Activated CD8-positive, alpha-beta T cell treated with anti-CD3 and anti-CD28 coated beads for 36 hours (primary cell): ENCODE measurements around the gene POLG. TPM values are rescaled to one million over a fixed set of nuclear protein-coding genes. Genes with fewer than 3 reads are reported as not detected.

Experiments used
- ATAC-seq: fragments of 200-7000 bp; cut with Tn5 transposase; one replicate; pipeline ENCODE4 v1.10.0; 2021; ENCODE audit warnings: mild to moderate bottlenecking, moderate library complexity
- CTCF ChIA-PET: fragments of 350-600 bp; sonication (Branson Sonifier 250); formaldehyde crosslinking; loops from one replicate; lab custom pipeline; 2021; ENCODE audit warnings: antibody characterized with exemption; lab: Charles Lee
- POLR2A ChIA-PET: fragments of 350-600 bp; sonication (Branson Sonifier 250); formaldehyde crosslinking; loops from one replicate; lab custom pipeline; 2021; ENCODE audit warnings: antibody characterized with exemption; lab: Charles Lee
- DNase-seq: peaks from one replicate; pipeline ENCODE4 v3.0.0-alpha.2; 2020
- H3K27ac Mint-ChIP-seq: one replicate; pipeline ENCODE4 v1.8.0; 2021; ENCODE audit warnings: mild to moderate bottlenecking, mixed read lengths
- H3K27me3 Mint-ChIP-seq: one replicate; pipeline ENCODE4 v1.8.0; 2021; ENCODE audit warnings: mixed read lengths
- H3K36me3 Mint-ChIP-seq: one replicate; pipeline ENCODE4 v1.8.0; 2021; ENCODE audit warnings: low read depth, mixed read lengths
- H3K4me1 Mint-ChIP-seq: one replicate; pipeline ENCODE4 v1.8.0; 2021; ENCODE audit warnings: low read depth, mixed read lengths
- H3K4me3 Mint-ChIP-seq: one replicate; pipeline ENCODE4 v1.8.0; 2021; ENCODE audit warnings: mild to moderate bottlenecking, moderate library complexity, mixed read lengths
- H3K9me3 Mint-ChIP-seq: one replicate; pipeline ENCODE4 v1.8.0; 2021; ENCODE audit warnings: mixed read lengths
- intact Hi-C: fragments of 100-400 bp; cut with micrococcal nuclease; formaldehyde crosslinking; loops from one replicate; pipeline ENCODE4 v1.10.0; 2022
- total RNA-seq, 2 experiments: library from RNA; stranded (reverse); gene quantifications; one replicate each; pipeline ENCODE4 v1.2.3, GENCODE V29; 2021
- TF ChIP-seq, protein P1 (sequence below): fragments of 200-600 bp; IDR thresholded peaks from one replicate; pipeline ENCODE4 v1.8.0; 2022; ENCODE audit warnings: antibody characterized with exemption, mild to moderate bottlenecking

The POLG gene
- total RNA-seq, 2 experiments from 2014 or later: 101 to 106 TPM

- H3K4me3 Mint-ChIP-seq: no peak overlapping the region
- peaks cover 7% of the 10 kb centered on the region for H3K4me1 Mint-ChIP-seq
- H3K27ac Mint-ChIP-seq: no peak overlapping the region
- CTCF ChIA-PET: interaction anchor here (3.2 to 4.3 kb wide), 2 partner anchors 11 kb away, joined by 27 to 36 read pairs; no protein-coding TSS in a partner anchor
- H3K36me3 Mint-ChIP-seq: no peaks in the 10 kb centered on the region
- intact Hi-C loops: no loop called here
- POLR2A ChIA-PET: no interaction called here
- no peaks in the 10 kb centered on the region for H3K9me3 Mint-ChIP-seq
- no peak for ATAC-seq
- DNase-seq: no peak
- peaks cover 79% of the 10 kb centered on the region for H3K27me3 Mint-ChIP-seq
- TF ChIP-seq, protein P1, sequence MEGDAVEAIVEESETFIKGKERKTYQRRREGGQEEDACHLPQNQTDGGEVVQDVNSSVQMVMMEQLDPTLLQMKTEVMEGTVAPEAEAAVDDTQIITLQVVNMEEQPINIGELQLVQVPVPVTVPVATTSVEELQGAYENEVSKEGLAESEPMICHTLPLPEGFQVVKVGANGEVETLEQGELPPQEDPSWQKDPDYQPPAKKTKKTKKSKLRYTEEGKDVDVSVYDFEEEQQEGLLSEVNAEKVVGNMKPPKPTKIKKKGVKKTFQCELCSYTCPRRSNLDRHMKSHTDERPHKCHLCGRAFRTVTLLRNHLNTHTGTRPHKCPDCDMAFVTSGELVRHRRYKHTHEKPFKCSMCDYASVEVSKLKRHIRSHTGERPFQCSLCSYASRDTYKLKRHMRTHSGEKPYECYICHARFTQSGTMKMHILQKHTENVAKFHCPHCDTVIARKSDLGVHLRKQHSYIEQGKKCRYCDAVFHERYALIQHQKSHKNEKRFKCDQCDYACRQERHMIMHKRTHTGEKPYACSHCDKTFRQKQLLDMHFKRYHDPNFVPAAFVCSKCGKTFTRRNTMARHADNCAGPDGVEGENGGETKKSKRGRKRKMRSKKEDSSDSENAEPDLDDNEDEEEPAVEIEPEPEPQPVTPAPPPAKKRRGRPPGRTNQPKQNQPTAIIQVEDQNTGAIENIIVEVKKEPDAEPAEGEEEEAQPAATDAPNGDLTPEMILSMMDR: no peak
Measured at GRCh38 chr15:89370120-89370977, 35.7 kb upstream of the POLG start.

GRCh38 chr15:89369341-89369947 lies 34.8 kb upstream of the POLG start:
- TF ChIP-seq, protein P1: no peak
- H3K9me3 Mint-ChIP-seq: no peaks in the 10 kb centered on the region
- ChIA-PET CTCF (interaction anchor here (1.0 to 4.3 kb wide), 4 partner anchors 8 to 40 kb away, joined by 3 to 36 read pairs (median 4); no protein-coding TSS in a partner anchor), POLR2A (no interaction called here)
- ATAC-seq: no peak
- H3K27ac Mint-ChIP-seq: no peak overlapping the region
- no peak for DNase-seq
- no peak overlapping the region for H3K4me3 Mint-ChIP-seq
- H3K4me1 Mint-ChIP-seq: peaks cover 7% of the 10 kb centered on the region
- peaks cover 81% of the 10 kb centered on the region for H3K27me3 Mint-ChIP-seq
- no peaks in the 10 kb centered on the region for H3K36me3 Mint-ChIP-seq
- intact Hi-C loops: no loop called here

- intact Hi-C loops: no loop called here
- POLR2A ChIA-PET: interaction anchor here (2.2 kb wide), 1 partner anchor 8 kb away, joined by 6 read pairs; no protein-coding TSS in a partner anchor
- Mint-ChIP-seq H3K27me3 (peaks cover 82% of the 10 kb centered on the region), H3K9me3 (no peaks in the 10 kb centered on the region), H3K4me1 (peaks cover 7% of the 10 kb centered on the region), H3K27ac (no peak overlapping the region), H3K4me3 (no peak overlapping the region), H3K36me3 (no peaks in the 10 kb centered on the region)
- DNase-seq (no peak), ATAC-seq (no peak)
- CTCF ChIA-PET: interaction anchor here (1.0 to 4.3 kb wide), 5 partner anchors 9 to 41 kb away, joined by 3 to 36 read pairs (median 3); no protein-coding TSS in a partner anchor
- TF ChIP-seq, protein P1: no peak
Measured at GRCh38 chr15:89368566-89369223, 34.1 kb upstream of the POLG start.

DNA sequence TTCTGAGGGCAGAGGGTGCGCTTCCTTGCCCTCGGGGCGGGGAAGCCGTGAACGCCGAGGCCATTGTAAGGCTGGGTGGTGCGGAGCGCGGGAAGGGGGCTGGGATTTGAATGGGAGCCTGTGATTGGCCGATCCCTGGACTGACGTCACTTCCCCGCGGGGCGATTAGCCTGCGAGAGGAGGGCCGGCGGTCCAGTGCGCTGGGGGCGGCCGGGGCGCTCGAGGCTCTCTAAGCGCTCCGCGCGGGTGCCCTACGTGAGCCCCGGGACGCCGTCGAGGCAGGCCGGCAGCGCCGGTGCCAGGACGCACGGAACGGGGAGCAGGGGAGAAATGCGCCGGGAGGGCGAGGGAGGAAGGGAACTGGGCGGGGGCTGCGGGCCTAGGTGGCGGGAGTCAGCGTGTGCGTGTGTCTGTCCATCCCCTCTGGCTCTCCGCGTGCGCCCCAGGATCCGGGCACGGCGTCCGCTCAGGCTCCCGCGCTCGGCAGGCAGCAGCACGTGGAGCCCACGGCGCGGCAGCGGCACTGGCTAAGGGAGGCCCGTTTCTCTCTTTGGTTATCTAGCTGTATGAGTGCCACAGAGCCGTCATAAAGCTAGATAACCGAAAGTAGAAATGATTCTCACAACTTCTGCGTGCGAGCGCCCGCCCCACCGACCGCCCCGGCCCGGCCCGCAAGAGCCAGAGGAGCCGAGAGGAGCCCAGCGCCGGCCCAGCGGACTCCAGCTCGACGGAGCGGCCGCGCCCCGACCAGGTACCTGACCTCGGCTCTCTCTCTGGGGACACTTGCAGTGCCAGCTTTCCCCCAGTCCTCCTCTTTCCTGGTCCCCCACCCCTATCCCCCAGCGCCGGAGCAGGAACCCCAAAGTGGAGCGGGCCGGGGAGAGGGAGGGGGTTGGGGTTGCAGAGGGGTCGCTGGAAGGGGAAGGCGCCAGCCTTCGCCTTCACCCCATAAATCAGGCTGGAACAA lies 33.1 kb upstream of the POLG start:
- H3K4me1 Mint-ChIP-seq: peaks cover 7% of the 10 kb centered on the region
- POLR2A ChIA-PET: interaction anchor here (0.8 to 2.2 kb wide), 2 partner anchors 9 to 123 kb away, joined by 3 to 6 read pairs; no protein-coding TSS in a partner anchor
- no peak overlapping the region for H3K27ac Mint-ChIP-seq
- H3K36me3 Mint-ChIP-seq: no peaks in the 10 kb centered on the region
- H3K9me3 Mint-ChIP-seq: no peaks in the 10 kb centered on the region
- TF ChIP-seq, protein P1: no peak
- DNase-seq (no peak), ATAC-seq (peak; percentile 40)
- intact Hi-C loops: no loop called here
- H3K27me3 Mint-ChIP-seq: peaks cover 87% of the 10 kb centered on the region
- H3K4me3 Mint-ChIP-seq: peak overlapping the region; percentile 26
- CTCF ChIA-PET: interaction anchor here (1.0 to 4.3 kb wide), 5 partner anchors 9 to 42 kb away, joined by 3 to 36 read pairs (median 3); no protein-coding TSS in a partner anchor
